Liver (tissue), 3 donors: Measurements from ENCODE around the gene CLBA1.

ENCODE experiments used
- ATF3 ChIP-seq: IDR thresholded peaks from 2 replicates; pipeline ENCODE4 v1.6.1; 2016; ENCODE audit warnings: antibody characterized with exemption
- CTCF ChIP-seq: fragments of 150-350 bp; IDR thresholded peaks from 2 replicates; pipeline ENCODE4 v1.5.1; 2017; ENCODE audit warnings: improper control_type of control experiment, low read depth, low read length; ENCODE audit not compliant: missing input control
- EGR1 ChIP-seq, 2 donors: IDR thresholded peaks; 2 replicates each; pipeline ENCODE4 v1.6.1; 2016 to 2018; ENCODE audit warnings: antibody characterized with exemption in 2 of 2, low read depth in 2 of 2
- FOXA1 ChIP-seq: IDR thresholded peaks from 2 replicates; pipeline ENCODE4 v1.6.1; 2016; ENCODE audit warnings: antibody characterized with exemption
- HNF4A ChIP-seq, 2 donors: conservative IDR thresholded peaks; 2 replicates each; pipeline ENCODE4 v1.6.1; 2016; ENCODE audit warnings: antibody characterized with exemption in 2 of 2, mild to moderate bottlenecking in 2 of 2
- JUND ChIP-seq, 2 donors: IDR thresholded peaks; 2 replicates each; pipeline ENCODE4 v1.6.1; 2016; ENCODE audit warnings: antibody characterized with exemption in 2 of 2
- MAX ChIP-seq: IDR thresholded peaks from 2 replicates; pipeline ENCODE4 v1.6.1; 2016; ENCODE audit warnings: antibody characterized with exemption
- NR2F2 ChIP-seq: IDR thresholded peaks from 2 replicates; pipeline ENCODE4 v1.6.1; 2016; ENCODE audit warnings: antibody characterized with exemption
- RAD21 ChIP-seq, 2 donors: IDR thresholded peaks; 2 replicates each; pipeline ENCODE4 v1.6.1; 2016; ENCODE audit warnings: antibody characterized with exemption in 2 of 2, mild to moderate bottlenecking in 2 of 2
- REST ChIP-seq: IDR thresholded peaks from 2 replicates; pipeline ENCODE4 v1.6.1; 2016; ENCODE audit warnings: antibody characterized with exemption, mild to moderate bottlenecking
- RXRA ChIP-seq, 2 donors: IDR thresholded peaks; 2 replicates each; pipeline ENCODE4 v1.6.1; 2017 to 2018; ENCODE audit warnings: antibody characterized with exemption in 2 of 2, mild to moderate bottlenecking in 1 of 2
- SP1 ChIP-seq: IDR thresholded peaks from 2 replicates; pipeline ENCODE4 v1.6.1; 2018; ENCODE audit warnings: antibody characterized with exemption, mild to moderate bottlenecking
- TAF1 ChIP-seq: conservative IDR thresholded peaks from 2 replicates; pipeline ENCODE4 v1.6.1; 2016; ENCODE audit warnings: antibody characterized with exemption, mild to moderate bottlenecking
- ZBTB33 ChIP-seq: IDR thresholded peaks from 2 replicates; pipeline ENCODE4 v1.6.1; 2016; ENCODE audit warnings: antibody characterized with exemption
- donor health status: healthy.
- donor health status: healthy.

- TF ChIP-seq FOXA1: no peak
- TF ChIP-seq CTCF: no peak
- no peak for TF ChIP-seq RAD21 (IDR thresholded peaks at IDR 0.05)
- no peak for TF ChIP-seq MAX
- no peak for TF ChIP-seq NR2F2
- TF ChIP-seq TAF1: no peak
- TF ChIP-seq SP1: no peak
- TF ChIP-seq JUND (IDR thresholded peaks at IDR 0.05): no peak
- TF ChIP-seq HNF4A (conservative IDR thresholded peaks at IDR 0.05): no peak
- no peak for TF ChIP-seq REST
- no peak for TF ChIP-seq EGR1 (IDR thresholded peaks at IDR 0.05; ENCODE audit: low read depth in 2 of 2)
- no peak for TF ChIP-seq ZBTB33
- no peak for TF ChIP-seq ATF3
- no peak for TF ChIP-seq RXRA (IDR thresholded peaks at IDR 0.05)
These were observed 57.2 kb downstream of the CLBA1 start for GRCh38 chr14:105042813-105043212.
